SU-DHL-6 (cell line): Measurements from ENCODE around the gene MLST8.

Experiments
- H2AFZ ChIP-seq: fragments of 200-600 bp; sonication (generic); 2 replicates; pipeline ENCODE4 v1.6.1; 2014; ENCODE audit warnings: low read depth, mild to moderate bottlenecking, moderate library complexity, mixed read lengths, antibody characterized with exemption, low read length; ENCODE audit not compliant: severe bottlenecking
- H3F3A ChIP-seq: fragments of 200-600 bp; shearing (Covaris generic); 2 replicates; pipeline ENCODE4 v1.6.0; 2016; ENCODE audit warnings: antibody characterized with exemption, mild to moderate bottlenecking; ENCODE audit not compliant: insufficient read depth
- H3K27ac ChIP-seq: fragments of 200-600 bp; sonication (generic); 2 replicates; pipeline ENCODE4 v1.5.1; 2016; ENCODE audit warnings: low read depth, mild to moderate bottlenecking, low read length, moderate library complexity, mixed read lengths
- H3K27me3 ChIP-seq: fragments of 200-600 bp; sonication (generic), shearing (Covaris generic); 2 replicates; pipeline ENCODE4 v1.6.0; 2014; ENCODE audit warnings: mild to moderate bottlenecking, low read length
- H3K36me3 ChIP-seq: fragments of 200-600 bp; sonication (generic); 2 replicates; pipeline ENCODE4 v1.6.1; 2014; ENCODE audit warnings: mild to moderate bottlenecking, low read length, mixed read lengths
- H3K4me2 ChIP-seq: fragments of 300-600, 200-600 bp; shearing (Covaris generic), sonication (generic); 2 replicates; pipeline ENCODE4 v1.6.0; 2014; ENCODE audit warnings: low read length, low read depth, mild to moderate bottlenecking; ENCODE audit not compliant: poor library complexity, severe bottlenecking
- H3K4me3 ChIP-seq: fragments of 200-600 bp; sonication (generic); 2 replicates; pipeline ENCODE4 v1.5.1; 2014; ENCODE audit warnings: antibody characterized with exemption, low read length, mild to moderate bottlenecking, mixed read lengths; ENCODE audit not compliant: insufficient read depth, poor library complexity, severe bottlenecking
- H3K79me2 ChIP-seq: fragments of 200-600 bp; sonication (generic); 2 replicates; pipeline ENCODE4 v1.6.1; 2014; ENCODE audit warnings: mild to moderate bottlenecking, low read length, moderate library complexity; ENCODE audit not compliant: insufficient read depth
- H3K9ac ChIP-seq: fragments of 200-600 bp; sonication (generic); 2 replicates; pipeline ENCODE4 v1.7.0; 2014; ENCODE audit warnings: mild to moderate bottlenecking, low read length
- H3K9me2 ChIP-seq: fragments of 200-600 bp; sonication (generic); replicated peaks from 2 replicates; pipeline ENCODE4 v1.6.1; 2014; ENCODE audit warnings: low read length; ENCODE audit not compliant: insufficient read depth
- H3K9me3 ChIP-seq: fragments of 200-600 bp; sonication (generic); 2 replicates; pipeline ENCODE4 v1.6.1; 2014; ENCODE audit warnings: low read length, mixed read lengths; ENCODE audit not compliant: insufficient read depth
- H4K20me1 ChIP-seq: fragments of 200-600 bp; sonication (generic); 2 replicates; pipeline ENCODE4 v1.6.1; 2014; ENCODE audit warnings: low read depth, mild to moderate bottlenecking, antibody characterized with exemption, low read length, moderate library complexity, mixed read lengths
- EZH2phosphoT487 ChIP-seq: fragments of 200-600 bp; sonication (generic), shearing (Covaris generic); conservative IDR thresholded peaks from 2 replicates; pipeline ENCODE4 v1.6.1; 2018; ENCODE audit warnings: mild to moderate bottlenecking, antibody characterized with exemption, low read length, moderate library complexity, mixed read lengths
- TF ChIP-seq, protein P1 (sequence below): fragments of 200-600 bp; sonication (generic); IDR thresholded peaks from one replicate; pipeline ENCODE4 v1.5.1; 2017; ENCODE audit warnings: antibody characterized with exemption, mild to moderate bottlenecking, low read length, moderate library complexity; ENCODE audit not compliant: insufficient read depth, poor library complexity, severe bottlenecking

MLST8 gene

DNA sequence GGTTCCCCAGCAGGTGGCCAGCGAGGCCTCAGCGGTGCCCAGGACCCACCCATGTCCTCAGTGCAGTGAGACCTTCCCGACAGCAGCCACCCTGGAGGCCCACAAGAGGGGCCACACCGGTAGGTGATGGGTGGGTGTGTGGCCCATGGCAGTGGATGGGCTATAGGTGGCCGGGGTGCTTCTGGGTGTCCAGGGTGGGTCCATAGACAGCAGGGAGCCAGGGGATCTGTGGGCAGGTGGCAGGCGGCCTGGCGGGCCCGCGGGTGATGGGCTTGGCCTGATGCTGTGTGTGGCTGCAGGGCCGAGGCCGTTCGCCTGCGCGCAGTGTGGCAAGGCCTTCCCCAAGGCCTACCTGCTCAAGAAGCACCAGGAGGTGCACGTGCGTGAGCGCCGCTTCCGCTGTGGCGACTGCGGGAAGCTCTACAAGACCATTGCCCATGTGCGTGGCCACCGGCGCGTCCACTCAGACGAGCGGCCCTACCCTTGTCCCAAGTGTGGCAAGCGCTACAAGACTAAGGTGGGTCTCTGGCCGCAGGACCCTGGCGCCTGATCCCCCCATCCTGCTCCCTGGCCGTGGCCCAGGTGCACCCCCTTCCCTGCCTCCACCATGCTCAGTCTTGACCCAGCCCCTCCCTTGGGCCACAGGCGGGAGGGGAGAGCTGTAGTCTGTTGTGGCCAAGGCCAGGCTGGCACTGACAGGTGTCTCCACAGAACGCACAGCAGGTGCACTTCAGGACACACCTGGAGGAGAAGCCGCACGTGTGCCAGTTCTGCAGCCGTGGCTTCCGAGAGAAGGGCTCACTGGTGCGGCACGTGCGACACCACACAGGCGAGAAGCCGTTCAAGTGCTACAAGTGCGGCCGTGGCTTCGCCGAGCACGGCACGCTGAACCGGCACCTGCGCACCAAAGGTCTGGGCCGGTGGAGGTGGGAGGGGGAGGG lies 28.9 kb downstream of the MLST8 start:
- TF ChIP-seq, protein P1, sequence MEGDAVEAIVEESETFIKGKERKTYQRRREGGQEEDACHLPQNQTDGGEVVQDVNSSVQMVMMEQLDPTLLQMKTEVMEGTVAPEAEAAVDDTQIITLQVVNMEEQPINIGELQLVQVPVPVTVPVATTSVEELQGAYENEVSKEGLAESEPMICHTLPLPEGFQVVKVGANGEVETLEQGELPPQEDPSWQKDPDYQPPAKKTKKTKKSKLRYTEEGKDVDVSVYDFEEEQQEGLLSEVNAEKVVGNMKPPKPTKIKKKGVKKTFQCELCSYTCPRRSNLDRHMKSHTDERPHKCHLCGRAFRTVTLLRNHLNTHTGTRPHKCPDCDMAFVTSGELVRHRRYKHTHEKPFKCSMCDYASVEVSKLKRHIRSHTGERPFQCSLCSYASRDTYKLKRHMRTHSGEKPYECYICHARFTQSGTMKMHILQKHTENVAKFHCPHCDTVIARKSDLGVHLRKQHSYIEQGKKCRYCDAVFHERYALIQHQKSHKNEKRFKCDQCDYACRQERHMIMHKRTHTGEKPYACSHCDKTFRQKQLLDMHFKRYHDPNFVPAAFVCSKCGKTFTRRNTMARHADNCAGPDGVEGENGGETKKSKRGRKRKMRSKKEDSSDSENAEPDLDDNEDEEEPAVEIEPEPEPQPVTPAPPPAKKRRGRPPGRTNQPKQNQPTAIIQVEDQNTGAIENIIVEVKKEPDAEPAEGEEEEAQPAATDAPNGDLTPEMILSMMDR = no peak
- no peak for TF ChIP-seq EZH2phosphoT487
- no peaks in the 10 kb centered on the region for H3K36me3 ChIP-seq
- no peak overlapping the region for H3K27ac ChIP-seq
- no peaks in the 10 kb centered on the region for H3K79me2 ChIP-seq
- no peaks in the 10 kb centered on the region for H3K27me3 ChIP-seq
- H3K9me2 ChIP-seq = no peaks in the 10 kb centered on the region
- H3K4me2 ChIP-seq = no peak overlapping the region
- H4K20me1 ChIP-seq = no peaks in the 10 kb centered on the region
- no peak overlapping the region for H2AFZ ChIP-seq
- H3K9ac ChIP-seq = no peak overlapping the region
- 0 out of 2 replicates have a peak, but pooled peaks cover under 1% of the 10 kb centered on the region for H3F3A ChIP-seq
- H3K9me3 ChIP-seq = no peaks in the 10 kb centered on the region
- H3K4me3 ChIP-seq = no peak overlapping the region

DNA sequence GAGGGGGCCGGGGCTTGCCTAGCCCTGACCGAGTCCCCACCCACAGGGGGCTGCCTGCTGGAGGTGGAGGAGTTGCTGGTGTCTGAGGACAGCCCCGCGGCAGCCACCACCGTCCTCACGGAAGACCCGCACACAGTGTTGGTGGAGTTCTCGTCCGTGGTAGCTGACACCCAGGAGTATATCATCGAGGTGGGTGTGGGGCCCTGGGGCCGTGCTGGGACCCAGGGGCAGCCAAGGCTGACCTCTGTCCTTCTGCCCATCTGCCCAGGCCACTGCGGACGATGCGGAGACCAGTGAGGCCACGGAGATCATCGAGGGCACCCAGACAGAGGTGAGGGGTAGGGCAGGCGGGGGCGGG lies 29.5 kb downstream of the MLST8 start:
- Histone ChIP-seq H3K27ac (no peak overlapping the region), H3K9me3 (no peaks in the 10 kb centered on the region), H3K27me3 (no peaks in the 10 kb centered on the region), H3K9ac (no peak overlapping the region), H3K79me2 (no peaks in the 10 kb centered on the region), H3K36me3 (no peaks in the 10 kb centered on the region), H3K4me3 (no peak overlapping the region), H3K4me2 (no peak overlapping the region), H4K20me1 (no peaks in the 10 kb centered on the region), H3F3A (0 out of 2 replicates have a peak, but pooled peaks cover 4% of the 10 kb centered on the region), H3K9me2 (no peaks in the 10 kb centered on the region), H2AFZ (no peak overlapping the region)
- TF ChIP-seq EZH2phosphoT487 = no peak
- TF ChIP-seq, protein P1 = no peak

DNA sequence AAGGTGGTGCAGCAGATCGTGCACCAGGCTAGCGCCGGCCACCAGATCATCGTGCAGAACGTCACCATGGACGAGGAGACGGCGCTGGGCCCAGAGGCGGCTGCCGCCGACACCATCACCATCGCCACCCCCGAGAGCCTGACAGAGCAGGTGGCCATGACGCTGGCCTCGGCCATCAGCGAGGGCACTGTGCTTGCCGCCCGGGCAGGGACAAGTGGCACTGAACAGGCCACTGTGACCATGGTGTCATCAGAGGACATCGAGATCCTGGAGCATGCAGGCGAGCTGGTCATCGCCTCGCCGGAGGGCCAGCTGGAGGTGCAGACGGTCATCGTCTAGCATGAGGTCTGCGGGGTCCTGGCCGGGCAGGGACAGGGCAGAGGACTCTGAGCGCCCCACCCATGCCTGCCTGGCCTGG lies 30.0 kb downstream of the MLST8 start:
- Histone ChIP-seq H3K9me2 (no peaks in the 10 kb centered on the region), H3K4me3 (no peak overlapping the region), H3K9me3 (no peaks in the 10 kb centered on the region), H3K27me3 (no peaks in the 10 kb centered on the region), H3K27ac (no peak overlapping the region), H3K79me2 (no peaks in the 10 kb centered on the region), H4K20me1 (no peaks in the 10 kb centered on the region), H2AFZ (no peak overlapping the region), H3K4me2 (no peak overlapping the region), H3K9ac (no peak overlapping the region), H3F3A (0 out of 2 replicates have a peak, but pooled peaks cover 4% of the 10 kb centered on the region), H3K36me3 (no peaks in the 10 kb centered on the region)
- no peak for TF ChIP-seq EZH2phosphoT487
- TF ChIP-seq, protein P1 = no peak
